Keratinocyte (primary cell): Measurements from ENCODE around the gene ADARB2. TPM values are rescaled to one million over a fixed set of nuclear protein-coding genes. Genes with fewer than 3 reads are reported as not detected.

Experiments
- DNase-seq: peaks from one replicate; pipeline ENCODE4 v3.0.0-alpha.2; 2011; ENCODE audit warnings: low read depth, missing footprints, low spot score
- FAIRE-seq: peaks from 2 replicates; lab custom pipeline; 2011; peaks lifted over from hg19 to GRCh38; lab: Jason Lieb, UNC
- H2AFZ ChIP-seq: 2 replicates; pipeline ENCODE4 v1.6.0; 2012; ENCODE audit warnings: low read length, control low read depth, inconsistent platforms; ENCODE audit not compliant: control insufficient read depth
- H3K27ac ChIP-seq: 2 replicates; pipeline ENCODE4 v1.5.1; 2011; ENCODE audit warnings: low read length; ENCODE audit not compliant: control insufficient read depth, insufficient read depth
- H3K27me3 ChIP-seq: 3 replicates; pipeline ENCODE4 v1.6.0; 2011; ENCODE audit warnings: low read length; ENCODE audit not compliant: control insufficient read depth, insufficient read depth; ENCODE audit errors: extremely low read depth
- H3K36me3 ChIP-seq, 2 experiments: 2 replicates in 1 of 2; 3 replicates in 1 of 2; pipeline ENCODE4 v1.5.1; 2011; ENCODE audit warnings: low read length in 2 of 2, mild to moderate bottlenecking in 1 of 2; ENCODE audit not compliant: control insufficient read depth in 2 of 2, insufficient read depth in 2 of 2; ENCODE audit errors: extremely low read depth in 1 of 2
- H3K4me1 ChIP-seq: 3 replicates; pipeline ENCODE4 v1.5.1; 2011; ENCODE audit warnings: low read length; ENCODE audit not compliant: control insufficient read depth, insufficient read depth; ENCODE audit errors: extremely low read depth
- H3K4me2 ChIP-seq: 3 replicates; pipeline ENCODE4 v1.6.0; 2011; ENCODE audit warnings: low read depth, low read length; ENCODE audit not compliant: control insufficient read depth, insufficient read depth; ENCODE audit errors: extremely low read depth
- H3K4me3 ChIP-seq, 3 experiments: fragments of 200-600 bp in 1 of 3; sonication (generic) in 1 of 3; 2 replicates in 2 of 3; 3 replicates in 1 of 3; pipeline ENCODE4 v1.5.1; 2011 to 2016; ENCODE audit warnings: low read length in 3 of 3, mild to moderate bottlenecking in 3 of 3, control low read depth in 2 of 3, inconsistent platforms in 1 of 3, low read depth in 1 of 3, mixed read lengths in 1 of 3, mixed run types in 1 of 3, moderate library complexity in 1 of 3; ENCODE audit not compliant: control insufficient read depth in 2 of 3, insufficient read depth in 2 of 3; ENCODE audit errors: extremely low read depth in 1 of 3
- H3K79me2 ChIP-seq: 2 replicates; pipeline ENCODE4 v1.6.0; 2012; ENCODE audit warnings: low read length; ENCODE audit not compliant: control insufficient read depth, insufficient read depth
- H3K9ac ChIP-seq: 3 replicates; pipeline ENCODE4 v1.6.0; 2011; ENCODE audit warnings: low read length; ENCODE audit not compliant: control insufficient read depth, insufficient read depth; ENCODE audit errors: extremely low read depth
- H3K9me1 ChIP-seq: 3 replicates; pipeline ENCODE4 v1.6.0; 2011; ENCODE audit warnings: low read length; ENCODE audit not compliant: control insufficient read depth, insufficient read depth; ENCODE audit errors: extremely low read depth
- H3K9me3 ChIP-seq: 2 replicates; pipeline ENCODE4 v1.5.1; 2012; ENCODE audit warnings: low read depth, low read length; ENCODE audit not compliant: control insufficient read depth
- H4K20me1 ChIP-seq: 3 replicates; pipeline ENCODE4 v1.6.0; 2011; ENCODE audit warnings: low read length; ENCODE audit not compliant: control insufficient read depth, insufficient read depth; ENCODE audit errors: extremely low read depth
- CTCF ChIP-seq, 3 experiments: IDR thresholded peaks in 1 of 3; conservative IDR thresholded peaks in 1 of 3; optimal IDR thresholded peaks in 1 of 3; 2 replicates in 2 of 3; 3 replicates in 1 of 3; pipeline versions ENCODE3 to v1.5.1; 2011; ENCODE audit warnings: low read length in 3 of 3, mild to moderate bottlenecking in 3 of 3, moderate library complexity in 2 of 3, control low read depth in 1 of 3, inconsistent platforms in 1 of 3; ENCODE audit not compliant: insufficient read depth in 2 of 3; ENCODE audit errors: extremely low read depth in 1 of 3
- EZH2 ChIP-seq: IDR thresholded peaks from one replicate; pipeline ENCODE4 v1.6.1; 2012; ENCODE audit warnings: inconsistent platforms, mild to moderate bottlenecking, low read length, moderate library complexity
- dilution Hi-C: fragments of 300-500 bp; cut with MboI; formaldehyde crosslinking; loops from one replicate; pipeline ENCODE4 v1.7.0; 2020; ENCODE audit warnings: low sequenced_read_pairs; ENCODE audit not compliant: extremely low pct_ligation_motif_present
- polyA plus RNA-seq, 5 experiments: library from polyadenylated mRNA; depleted of rRNA in 3 of 5; stranded (reverse) in 3 of 5; stranded (forward) in 1 of 5; unstranded in 1 of 5; fragments of >200 nt; gene quantifications; 1 replicate in 1 of 5; 2 replicates in 3 of 5; 3 replicates in 1 of 5; pipeline versions ENCODE4 v1.2.1 to v1.2.3, GENCODE V29; 2011 to 2012; ENCODE audit warnings: missing spikeins in 2 of 5, low read depth in 1 of 5, low replicate concordance in 1 of 5

The ADARB2 gene
- polyA plus RNA-seq, 1 donor (not counting 4 experiments of a cell fraction or from before 2014, with no cell fraction given), result not detected

GRCh38 chr10:1374511-1375345 lies 362.6 kb downstream of the ADARB2 start:
- no peak for FAIRE-seq
- Histone ChIP-seq H3K9me1 (no peaks in the 10 kb centered on the region), H3K79me2 (no peaks in the 10 kb centered on the region), H3K9me3 (peaks cover 5% of the 10 kb centered on the region), H3K27me3 (no peaks in the 10 kb centered on the region), H3K9ac (no peak overlapping the region), H3K4me2 (no peak overlapping the region), H3K27ac (no peak overlapping the region), H3K36me3 (no peaks in the 10 kb centered on the region), H2AFZ (no peak overlapping the region), H4K20me1 (no peaks in the 10 kb centered on the region), H3K4me3 (no peak overlapping the region), H3K4me1 (no peaks in the 10 kb centered on the region)
- DNase-seq, result no peak
- dilution Hi-C loops, result no loop called here
- TF ChIP-seq EZH2 (no peak), CTCF (optimal IDR thresholded peaks at IDR 0.05 in 1 of 3, IDR thresholded peaks at IDR 0.05 in 1 of 3, conservative IDR thresholded peaks at IDR 0.05 in 1 of 3; ENCODE audit: extremely low read depth in 1 of 3, insufficient read depth in 2 of 3, low read length in 3 of 3) (no peak)

GRCh38 chr10:1373287-1373686 lies 364.0 kb downstream of the ADARB2 start:
- Histone ChIP-seq H3K36me3 (no peaks in the 10 kb centered on the region), H4K20me1 (no peaks in the 10 kb centered on the region), H3K9ac (no peak overlapping the region), H3K27me3 (no peaks in the 10 kb centered on the region), H3K9me3 (peaks cover 5% of the 10 kb centered on the region), H3K79me2 (no peaks in the 10 kb centered on the region), H3K4me1 (no peaks in the 10 kb centered on the region), H3K4me3 (no peak overlapping the region), H3K27ac (no peak overlapping the region), H3K9me1 (no peaks in the 10 kb centered on the region), H3K4me2 (no peak overlapping the region), H2AFZ (no peak overlapping the region)
- dilution Hi-C loops, result no loop called here
- TF ChIP-seq CTCF (optimal IDR thresholded peaks at IDR 0.05 in 1 of 3, IDR thresholded peaks at IDR 0.05 in 1 of 3, conservative IDR thresholded peaks at IDR 0.05 in 1 of 3; ENCODE audit: extremely low read depth in 1 of 3, insufficient read depth in 2 of 3, low read length in 3 of 3) (no peak), EZH2 (no peak)
- FAIRE-seq (no peak), DNase-seq (no peak)
